Prostate gland (tissue), 2 donors: ENCODE data around the gene TPSG1.

ENCODE experiments used
- POLR2A ChIP-seq: fragments of 450-650 bp; IDR thresholded peaks from one replicate; pipeline ENCODE4 v1.6.1; 2016; ENCODE audit warnings: antibody characterized with exemption, mild to moderate bottlenecking
- POLR2AphosphoS5 ChIP-seq: sonication (generic); formaldehyde crosslinking; IDR thresholded peaks from one replicate; pipeline ENCODE4 v1.6.1; 2017; ENCODE audit warnings: antibody characterized with exemption
- TF ChIP-seq, protein P1 (sequence below), 4 experiments: fragments of 200-600 bp in 2 of 4; fragments of 450-650 bp in 2 of 4; sonication (generic) in 2 of 4; IDR thresholded peaks; 1 replicate in 3 of 4; 2 replicates in 1 of 4; pipeline ENCODE4 v1.5.1; 2016 to 2019; ENCODE audit warnings: antibody characterized with exemption in 4 of 4, mild to moderate bottlenecking in 2 of 4, moderate library complexity in 2 of 4

DNA sequence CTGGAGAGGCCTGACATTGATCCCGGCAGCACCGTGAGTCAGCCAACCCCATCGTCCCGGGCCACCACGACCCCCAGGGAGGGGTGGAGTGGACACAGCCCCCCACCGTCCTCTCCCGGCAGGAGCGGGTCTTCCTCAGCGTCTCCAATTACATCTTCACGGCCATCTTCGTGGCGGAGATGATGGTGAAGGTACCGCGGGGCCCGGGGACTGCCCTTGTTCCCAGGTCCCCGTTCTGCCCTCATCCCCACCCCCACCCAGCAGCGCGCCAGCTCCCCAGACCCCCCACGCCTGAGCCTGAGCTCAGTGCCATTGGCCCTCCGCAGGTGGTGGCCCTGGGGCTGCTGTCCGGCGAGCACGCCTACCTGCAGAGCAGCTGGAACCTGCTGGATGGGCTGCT is 14.6 kb downstream of the TPSG1 start:
- TF ChIP-seq POLR2A (no peak), POLR2AphosphoS5 (no peak)
- TF ChIP-seq, protein P1, sequence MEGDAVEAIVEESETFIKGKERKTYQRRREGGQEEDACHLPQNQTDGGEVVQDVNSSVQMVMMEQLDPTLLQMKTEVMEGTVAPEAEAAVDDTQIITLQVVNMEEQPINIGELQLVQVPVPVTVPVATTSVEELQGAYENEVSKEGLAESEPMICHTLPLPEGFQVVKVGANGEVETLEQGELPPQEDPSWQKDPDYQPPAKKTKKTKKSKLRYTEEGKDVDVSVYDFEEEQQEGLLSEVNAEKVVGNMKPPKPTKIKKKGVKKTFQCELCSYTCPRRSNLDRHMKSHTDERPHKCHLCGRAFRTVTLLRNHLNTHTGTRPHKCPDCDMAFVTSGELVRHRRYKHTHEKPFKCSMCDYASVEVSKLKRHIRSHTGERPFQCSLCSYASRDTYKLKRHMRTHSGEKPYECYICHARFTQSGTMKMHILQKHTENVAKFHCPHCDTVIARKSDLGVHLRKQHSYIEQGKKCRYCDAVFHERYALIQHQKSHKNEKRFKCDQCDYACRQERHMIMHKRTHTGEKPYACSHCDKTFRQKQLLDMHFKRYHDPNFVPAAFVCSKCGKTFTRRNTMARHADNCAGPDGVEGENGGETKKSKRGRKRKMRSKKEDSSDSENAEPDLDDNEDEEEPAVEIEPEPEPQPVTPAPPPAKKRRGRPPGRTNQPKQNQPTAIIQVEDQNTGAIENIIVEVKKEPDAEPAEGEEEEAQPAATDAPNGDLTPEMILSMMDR (IDR thresholded peaks at IDR 0.05) = no peak
